Medulla oblongata (tissue), 1 donor: ENCODE measurements around the gene MOK.
"Not testable (repeated sequence)": the region's sequence is repeated elsewhere in the genome, so short reads cannot be mapped to it uniquely, and the experiment has no call there.

ENCODE experiments used
- DNase-seq: peaks from one replicate; pipeline ENCODE4 v3.0.0-alpha.2; 2015; ENCODE audit errors: extremely low spot score

MOK gene

DNA sequence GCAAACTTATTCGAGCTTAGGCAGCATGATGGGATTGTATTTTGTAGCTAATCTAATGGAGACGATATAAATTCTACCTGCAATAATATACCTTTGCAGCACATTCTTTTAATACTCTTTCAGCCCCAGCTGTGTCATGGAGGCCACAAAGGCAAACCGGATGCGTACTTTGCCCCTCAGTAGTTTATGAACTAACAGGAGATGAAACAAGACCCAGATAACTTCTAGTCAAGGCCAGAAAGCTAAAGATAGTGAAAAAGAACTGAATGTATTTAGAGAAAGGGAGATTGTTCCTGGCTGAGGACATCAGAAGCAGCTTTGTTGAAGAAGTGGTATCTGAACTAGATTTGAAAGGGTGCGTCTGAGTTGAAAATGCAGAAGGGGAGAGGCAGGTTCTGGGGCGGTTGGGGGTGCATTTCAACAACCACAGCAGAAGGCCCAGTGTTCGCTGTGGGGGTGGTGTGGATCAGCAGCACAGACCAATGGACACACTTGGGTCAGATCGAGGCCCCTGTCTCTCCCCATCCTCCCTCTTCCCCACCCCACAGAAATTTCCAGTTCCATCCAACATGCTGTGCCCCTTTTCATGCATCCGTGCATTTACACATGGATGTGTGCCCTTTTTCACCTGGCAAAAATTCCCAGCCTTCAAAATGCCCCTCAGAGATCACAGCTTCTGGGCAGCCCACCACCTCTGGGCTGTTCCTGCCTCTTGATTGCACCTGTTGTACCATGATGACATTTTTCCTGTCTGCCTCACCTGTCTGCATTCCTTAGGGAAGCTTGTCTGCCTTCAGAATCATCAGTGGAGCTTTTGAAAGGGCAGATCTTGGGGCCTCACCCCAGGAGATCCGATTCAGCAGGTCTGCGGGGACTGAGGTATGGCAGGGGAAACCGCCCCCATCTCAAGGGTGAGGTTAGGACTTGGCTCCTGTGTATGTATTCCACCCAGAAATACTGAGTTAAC is 16.8 kb upstream of the MOK start:
- DNase-seq, result no peak

DNA sequence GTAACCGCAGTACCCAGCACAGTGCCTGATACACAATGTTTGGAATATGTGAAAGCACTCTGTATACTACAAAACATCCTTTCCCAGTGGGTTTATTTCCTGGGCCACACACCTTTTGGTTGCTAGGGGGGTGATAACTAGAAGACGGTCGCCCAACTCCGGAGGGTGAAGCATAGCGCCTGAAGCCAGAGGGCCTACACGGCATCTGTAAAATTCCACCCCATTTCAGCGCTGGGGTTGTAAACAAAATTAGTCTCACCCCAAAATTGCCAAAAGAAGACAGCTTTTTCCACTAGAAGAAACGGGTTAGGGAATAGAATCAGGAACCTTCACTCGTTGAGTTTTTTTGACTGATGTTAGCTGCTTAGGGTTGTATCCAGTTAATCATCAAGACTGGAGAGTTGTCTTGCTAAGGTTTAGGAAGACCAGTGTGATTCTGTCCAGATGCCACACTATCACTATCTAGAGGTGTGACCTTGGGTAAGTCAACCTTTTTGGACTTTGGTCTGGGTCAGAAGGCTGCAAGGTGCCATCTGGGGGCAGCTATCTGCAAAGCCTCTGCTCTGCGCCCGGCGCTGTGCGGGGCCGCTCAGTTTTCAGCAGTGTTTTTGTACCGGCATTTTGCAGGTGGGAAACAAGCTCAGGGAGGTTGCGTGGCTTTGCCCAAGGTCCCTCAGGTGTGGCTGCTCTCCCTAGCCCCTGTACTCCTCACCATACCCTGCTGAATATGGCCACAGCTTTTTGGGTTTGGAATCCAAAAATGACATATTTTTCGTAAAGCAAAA is 15.9 kb upstream of the MOK start:
- no peak for DNase-seq

DNA sequence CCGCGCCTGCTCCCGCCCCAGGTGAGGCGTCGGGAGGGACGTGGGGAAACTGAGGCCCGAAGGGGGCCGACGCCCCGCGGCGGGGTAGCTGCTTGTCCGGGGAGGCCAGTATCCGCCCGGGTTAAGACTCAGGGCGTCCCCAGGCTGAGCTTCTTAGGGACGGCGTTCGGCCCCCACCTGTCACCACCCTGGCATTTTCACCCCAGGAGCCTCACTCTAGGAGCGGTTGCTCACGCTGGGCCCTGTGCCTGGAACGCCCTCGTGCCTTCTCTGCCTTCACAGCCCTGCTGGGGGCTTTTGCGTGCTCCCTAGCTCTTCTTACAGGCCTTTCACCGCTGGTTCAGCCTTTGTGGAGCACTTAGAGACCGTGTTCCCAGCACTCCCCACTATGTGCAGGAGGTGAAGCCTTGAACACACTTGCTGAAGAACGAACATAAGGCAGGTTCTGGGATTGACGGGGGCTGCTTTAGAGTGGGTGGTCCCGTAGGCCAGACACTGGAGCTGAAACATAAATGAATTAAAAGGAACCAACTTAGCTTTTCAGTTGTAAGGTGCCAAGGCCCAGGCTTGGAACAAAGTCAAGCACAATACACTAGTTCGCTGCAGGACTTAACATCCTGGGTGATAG is 15.2 kb upstream of the MOK start:
- peak; percentile 57 for DNase-seq

DNA sequence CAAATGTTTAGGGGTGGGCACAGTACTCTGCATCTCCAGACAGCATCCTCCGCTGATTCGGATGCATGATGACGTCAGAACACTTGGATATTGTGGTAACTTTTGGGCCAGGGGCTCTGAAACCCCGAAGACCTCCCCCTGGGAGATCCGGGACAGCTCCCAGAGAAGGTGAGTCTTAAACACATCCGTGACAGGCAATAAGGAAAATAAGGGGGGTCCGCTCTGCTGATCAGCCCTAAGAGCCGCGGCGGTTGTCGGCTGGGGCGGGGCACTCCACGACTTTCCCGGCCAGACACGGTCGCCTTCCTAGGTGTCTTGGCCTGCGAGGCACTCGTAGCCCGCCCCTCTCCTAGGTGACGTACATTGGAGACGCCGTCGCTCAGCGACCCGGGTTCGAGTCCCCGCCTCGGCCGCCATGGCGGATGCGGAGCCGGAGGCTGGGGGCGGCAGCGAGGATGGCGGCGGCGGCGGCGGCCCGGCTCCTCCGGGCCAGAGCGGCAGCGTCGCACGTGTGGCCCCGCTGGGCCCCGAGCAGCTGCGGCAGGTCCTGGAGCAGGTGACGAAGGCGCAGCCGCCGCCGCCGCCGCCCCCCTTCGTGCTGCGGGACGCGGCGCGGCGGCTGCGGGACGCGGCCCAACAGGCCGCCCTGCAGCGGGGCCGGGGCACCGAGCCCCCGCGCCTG is 14.5 kb upstream of the MOK start, which contains the start of gene ZNF839:
TSS of gene ZNF839 (plus strand) at position 396 of the 682 bp plus-strand sequence. CDS start at position 416, 20 bp downstream.
- DNase-seq, result peak; percentile 92

DNA sequence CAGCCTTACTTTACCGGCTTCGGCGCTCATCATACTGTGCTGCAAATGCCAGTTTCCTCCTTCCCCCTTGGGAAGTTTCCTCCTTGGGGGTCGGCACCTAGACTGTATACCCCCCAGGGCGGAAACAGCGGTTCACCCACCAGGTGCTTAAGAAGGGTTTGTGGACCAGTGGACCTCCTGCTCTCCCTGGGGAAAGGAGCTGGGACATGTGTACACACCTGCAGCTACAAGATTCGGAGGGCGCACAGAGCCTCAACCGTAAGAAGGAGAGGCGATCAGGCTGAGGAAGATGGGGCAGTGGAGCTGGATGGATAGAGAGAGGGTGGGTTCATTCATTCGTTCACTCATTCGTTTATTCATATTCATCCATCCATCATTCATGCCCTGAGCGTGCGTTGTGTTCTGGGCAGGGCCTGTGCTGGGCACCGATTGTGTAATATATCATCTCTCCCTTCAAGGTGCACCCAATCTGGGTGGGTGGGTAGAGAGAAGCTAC is 13.9 kb upstream of the MOK start:
- no peak for DNase-seq

DNA sequence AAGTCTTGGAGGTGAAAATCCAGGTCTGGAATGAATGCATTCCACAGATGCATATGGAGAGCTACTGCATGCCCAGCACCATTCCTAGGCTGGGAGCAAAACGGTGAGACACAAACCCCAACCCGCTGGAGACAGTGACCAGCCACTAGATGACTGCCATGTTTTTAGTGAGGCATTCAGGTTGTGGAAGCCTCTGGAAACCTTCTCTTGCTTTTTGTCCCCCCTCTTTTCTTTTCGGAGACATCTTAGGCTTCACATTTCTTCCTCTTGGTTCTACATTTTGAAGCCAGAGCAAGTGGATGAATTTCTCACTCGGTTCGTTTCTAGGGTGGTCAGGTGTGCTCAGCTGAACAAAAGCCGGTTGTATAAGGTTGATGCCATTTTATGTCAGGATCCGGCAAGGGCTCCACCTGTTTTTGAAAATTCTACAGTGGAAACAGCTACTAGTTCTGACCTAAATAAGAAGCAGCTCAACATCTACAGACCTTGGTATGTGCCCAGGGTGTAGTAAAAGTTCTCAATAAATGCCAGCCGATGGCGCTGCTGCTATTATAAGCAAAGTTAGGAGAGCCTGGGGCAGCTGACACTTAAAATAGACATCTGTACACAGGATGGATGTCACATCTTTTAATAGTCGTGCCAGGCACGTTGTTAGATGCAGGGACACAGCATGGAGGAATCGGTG is 12.7 kb upstream of the MOK start:
- peak; percentile 53 for DNase-seq

DNA sequence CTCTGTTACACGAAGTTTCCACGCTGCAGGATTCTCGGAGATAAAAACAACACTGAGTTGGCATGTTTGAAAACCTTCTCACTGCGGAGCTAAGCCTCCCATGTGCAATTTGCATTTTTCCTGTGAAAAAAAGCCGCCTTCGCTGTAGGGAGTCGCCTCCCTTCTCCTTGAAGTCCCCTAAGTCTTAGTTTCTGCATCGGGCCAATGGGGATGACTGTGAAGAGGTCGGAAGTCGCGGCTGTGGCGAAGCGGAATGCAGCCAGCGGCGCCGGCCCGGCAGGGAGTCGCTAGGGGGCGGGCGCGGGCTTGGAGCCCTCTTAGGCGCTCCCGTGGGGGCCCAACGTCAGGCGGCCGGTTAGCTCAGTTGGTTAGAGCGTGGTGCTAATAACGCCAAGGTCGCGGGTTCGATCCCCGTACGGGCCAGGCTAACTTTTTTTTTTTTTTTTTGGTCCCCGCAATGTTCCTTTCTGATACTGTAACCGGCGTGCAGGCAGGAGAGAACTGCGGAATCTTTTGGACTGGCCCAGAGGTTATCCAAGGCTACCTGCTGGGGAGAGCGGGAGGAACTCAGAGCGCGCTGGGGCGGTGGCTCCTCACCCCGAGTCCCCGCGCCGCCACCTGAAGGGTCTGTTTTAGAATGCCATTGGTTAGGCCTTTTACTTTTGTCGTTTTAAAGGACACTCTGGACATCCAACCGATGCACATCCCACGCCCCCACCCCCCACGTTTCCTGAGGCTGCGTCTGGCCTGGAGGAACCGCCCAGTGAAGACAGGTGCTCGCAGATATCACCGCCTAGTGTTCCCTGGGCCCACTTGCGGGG is 12.0 kb upstream of the MOK start:
- DNase-seq, result peak; percentile 95

DNA sequence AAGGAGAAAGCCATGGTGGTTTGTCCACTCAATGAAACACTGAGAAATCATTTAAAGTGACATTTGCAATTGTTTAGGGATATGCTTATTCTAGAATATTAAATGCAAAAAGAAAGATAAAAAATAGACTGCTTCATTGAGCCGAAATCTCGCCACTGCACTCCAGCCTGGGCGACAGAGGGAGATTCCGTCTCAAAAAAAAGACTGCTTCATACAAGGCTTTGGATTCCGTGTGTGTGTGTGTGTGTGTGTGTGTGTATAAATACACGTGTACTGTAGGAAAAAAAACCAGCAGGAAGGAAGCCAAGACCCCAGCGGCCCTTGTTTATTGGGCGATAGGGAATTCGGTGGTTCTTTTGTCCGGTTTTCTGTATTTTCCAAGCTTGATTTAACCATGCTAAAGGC is 11.4 kb upstream of the MOK start:
- DNase-seq, result no peak

DNA sequence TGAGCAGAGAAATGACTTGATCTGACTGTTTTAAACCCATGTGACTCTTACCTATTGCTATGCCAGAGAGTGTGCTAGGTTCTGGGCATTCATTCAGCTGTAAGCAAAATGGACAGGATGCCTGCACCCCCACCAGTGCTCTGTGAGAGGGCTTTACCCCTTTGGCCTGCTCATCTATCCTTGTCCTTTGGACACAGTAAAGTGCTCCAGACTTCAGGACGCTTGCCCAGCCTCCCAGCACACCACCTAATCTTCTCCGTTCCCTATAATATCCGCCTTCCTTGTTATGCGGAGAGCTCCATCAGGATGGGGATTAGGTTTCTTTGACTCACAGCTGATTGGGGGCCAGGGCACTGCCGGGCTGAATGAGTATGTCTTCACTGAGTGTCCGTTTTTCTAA is 10.2 kb upstream of the MOK start:
- DNase-seq, result peak; percentile 46

DNA sequence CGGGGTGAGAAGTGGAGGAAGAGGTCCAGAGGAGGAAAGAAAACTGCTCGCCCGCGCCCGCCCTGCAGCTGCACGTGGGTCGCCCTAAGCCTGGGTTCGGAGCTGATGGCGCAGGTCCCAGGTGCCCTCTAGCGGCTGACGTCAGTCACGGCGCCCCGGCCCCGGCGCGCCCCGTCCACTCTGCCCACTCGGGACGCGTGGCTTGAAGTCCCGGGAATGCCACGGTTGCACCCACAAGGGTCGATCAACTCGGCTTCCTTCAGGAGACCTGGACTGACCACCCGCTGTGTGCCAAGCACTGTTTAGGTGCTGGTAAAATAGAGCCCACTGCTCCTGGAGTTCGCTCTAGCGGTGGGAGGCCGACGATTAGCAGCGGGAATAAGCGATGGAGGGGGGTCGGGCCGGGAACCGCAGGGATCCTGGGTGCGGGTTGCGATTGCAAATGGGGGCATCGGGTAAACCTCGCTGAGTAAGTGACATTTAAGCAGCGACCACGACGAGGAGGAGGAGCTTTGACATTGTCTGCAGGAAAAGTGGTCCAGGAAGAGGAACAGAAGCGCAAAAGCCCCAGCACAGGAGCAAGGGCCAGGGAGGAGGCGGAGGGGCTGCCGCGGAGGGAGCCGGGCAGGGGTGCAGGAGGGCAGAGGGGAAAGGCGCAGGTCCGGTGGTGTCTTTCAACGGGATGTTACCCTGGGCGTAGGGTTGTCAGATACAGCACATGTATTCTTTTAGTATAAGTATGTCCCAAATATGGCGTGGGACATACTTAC is 9.5 kb upstream of the MOK start:
- DNase-seq, result peak; percentile 93

DNA sequence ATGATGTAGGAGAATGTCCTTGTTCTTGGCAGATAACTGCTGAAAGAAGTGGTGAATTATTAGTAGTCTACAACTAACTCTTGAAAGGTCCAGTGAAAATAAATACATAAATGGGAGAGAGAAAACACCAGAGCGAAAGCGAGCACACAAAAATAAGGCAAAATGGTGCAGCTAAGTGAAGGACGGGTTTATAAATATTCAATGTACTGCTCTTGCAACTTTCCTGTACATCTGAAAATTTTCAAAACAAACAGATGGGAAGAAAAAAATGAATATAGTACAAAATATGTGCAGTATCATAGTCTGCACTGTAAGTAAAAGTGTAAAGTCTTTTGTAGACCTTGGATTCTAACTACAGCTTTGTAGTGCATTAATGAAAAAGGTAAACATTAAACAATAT is 1.3 kb downstream of the MOK start:
- DNase-seq, result no peak

DNA sequence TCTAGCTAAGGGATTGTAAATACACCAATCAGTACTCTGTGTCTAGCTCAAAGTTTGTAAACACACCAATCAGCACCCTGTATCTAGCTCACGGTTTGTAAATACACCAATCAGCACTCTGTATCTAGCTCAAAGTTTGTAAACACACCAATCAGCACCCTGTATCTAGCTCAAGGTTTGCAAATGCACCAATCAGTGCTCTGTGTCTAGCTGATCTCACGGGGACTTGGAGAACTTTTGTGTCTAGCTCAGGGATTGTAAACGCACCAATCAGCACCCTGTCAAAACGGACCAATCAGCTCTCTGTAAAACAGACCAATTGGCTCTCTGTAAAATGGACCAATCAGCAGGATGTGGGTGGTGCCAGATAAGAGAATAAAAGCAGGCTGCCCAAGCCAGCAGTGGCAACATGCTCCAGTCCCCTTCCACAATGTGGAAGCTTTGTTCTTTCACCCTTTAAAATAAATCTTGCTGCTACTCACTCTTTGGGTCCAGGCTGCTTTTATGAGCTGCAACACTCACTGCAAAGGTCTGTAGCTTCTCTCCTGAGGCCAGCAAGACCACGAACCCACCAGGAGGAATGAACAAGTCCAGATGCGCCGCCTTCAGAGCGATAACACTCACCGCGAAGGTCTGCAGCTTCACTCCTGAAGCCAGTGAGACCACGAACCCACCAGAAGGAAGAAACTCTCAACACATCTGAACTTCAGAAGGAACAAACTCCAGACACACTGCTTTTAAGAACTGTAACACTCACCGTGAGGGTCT is 6.5 kb downstream of the MOK start:
- DNase-seq, result not testable (repeated sequence)

DNA sequence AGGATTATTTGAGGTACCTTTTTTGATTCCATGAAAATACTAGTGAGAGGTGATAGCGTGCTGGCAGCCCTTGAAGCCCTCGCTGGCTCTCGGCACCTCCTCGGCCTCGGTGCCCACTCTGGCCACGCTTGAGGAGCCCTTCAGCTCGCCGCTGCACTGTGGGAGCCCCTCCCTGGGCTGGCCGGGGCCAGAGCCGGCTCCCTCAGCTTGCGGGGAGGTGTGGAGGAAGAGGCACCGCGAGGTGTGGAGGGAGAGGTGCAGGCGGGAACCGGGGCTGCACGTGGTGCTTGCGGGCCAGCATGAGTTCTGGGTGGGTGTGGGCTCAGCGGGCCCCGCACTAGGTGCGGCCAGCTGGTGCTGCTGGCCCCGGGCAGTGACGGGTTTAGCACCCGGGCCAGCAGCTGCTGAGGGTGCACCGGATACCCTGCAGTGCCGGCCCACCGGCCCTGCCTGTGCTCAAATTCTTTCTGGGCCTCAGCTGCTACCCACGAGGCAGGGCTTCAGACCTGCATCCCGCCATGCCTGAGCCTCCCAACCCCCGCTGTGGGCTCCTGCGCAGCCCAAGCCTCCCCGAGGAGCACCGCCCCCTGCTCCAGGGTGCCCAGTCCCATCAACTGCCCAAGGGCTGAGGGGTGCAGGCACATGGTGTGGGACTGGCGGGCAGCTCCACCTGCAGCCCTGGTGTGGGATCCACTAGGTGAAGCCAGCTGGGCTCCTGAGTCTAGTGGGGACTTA is 7.4 kb downstream of the MOK start:
- DNase-seq, result no peak

DNA sequence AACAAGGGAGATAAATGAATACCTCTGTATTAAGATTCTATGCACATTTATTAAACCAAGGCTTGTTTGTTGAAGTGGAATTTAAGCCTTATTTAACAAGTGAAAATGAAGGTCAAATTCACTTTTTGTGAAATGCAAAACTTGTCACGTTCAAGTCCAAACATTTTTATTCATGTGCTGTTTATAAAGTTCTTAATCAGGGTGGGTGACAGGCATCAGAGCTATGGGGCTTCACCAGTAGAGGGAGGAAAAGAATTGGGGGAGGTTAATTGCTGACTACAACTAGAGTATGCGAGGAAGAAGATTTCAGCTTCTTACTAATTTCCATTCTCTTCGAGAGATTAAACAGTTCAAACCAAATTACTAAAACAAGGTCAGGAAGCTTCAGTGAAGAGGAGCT is 9.7 kb downstream of the MOK start:
- DNase-seq, result no peak

DNA sequence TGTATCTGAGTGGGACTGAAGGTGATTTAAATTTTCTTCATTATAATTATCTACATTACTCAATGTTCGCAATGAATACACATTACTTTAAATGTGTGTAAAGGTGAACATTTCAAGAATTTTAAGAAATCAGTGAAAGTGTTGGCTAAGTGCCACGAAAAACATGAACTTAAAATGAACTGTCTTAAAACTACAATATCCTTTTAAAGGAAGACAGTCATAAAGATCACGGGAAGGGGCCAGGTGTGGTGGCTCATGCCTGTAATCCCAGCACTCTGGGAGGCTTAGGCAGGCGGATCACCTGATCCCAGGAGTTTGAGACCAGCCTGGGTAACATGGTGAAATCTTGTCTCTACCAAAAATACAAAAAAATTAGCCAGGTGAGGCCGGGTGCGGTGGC is 11.2 kb downstream of the MOK start:
- no peak for DNase-seq

DNA sequence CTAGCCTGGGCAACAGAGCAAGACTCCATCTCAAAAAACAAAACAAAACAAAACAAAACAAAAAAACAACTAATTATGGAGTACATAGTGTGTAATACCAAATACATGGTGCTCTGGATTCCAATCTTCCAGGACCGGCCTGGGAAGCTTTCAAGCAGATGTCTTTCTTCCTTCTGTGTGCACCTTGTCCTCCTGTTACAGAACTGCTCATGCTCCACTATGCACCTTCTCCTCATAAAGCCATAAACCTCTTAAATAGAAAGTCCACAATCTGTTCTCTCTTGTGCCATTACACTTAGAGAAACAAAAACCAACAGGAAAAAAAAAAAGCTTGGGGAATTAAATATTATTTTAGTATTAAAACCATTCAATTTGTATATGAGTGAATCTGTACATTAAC is 12.5 kb downstream of the MOK start:
- DNase-seq, result no peak

DNA sequence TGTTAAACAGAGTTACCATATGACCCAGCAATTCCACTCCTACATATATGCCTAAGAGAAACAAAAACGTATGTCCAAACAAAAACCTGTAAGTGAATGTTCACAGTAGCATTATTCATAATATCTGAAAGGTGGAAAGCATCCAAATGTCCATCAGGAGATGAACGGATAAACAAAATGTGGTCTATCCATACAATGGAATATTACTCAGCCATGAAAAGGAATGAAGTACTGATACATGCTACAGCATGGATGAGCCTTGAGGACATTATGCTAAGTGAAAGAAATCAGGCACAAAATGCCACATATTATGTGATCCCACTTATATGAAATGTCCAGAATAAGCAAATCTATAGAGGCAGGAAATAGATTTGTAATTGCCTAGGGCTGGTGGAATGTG is 16.8 kb downstream of the MOK start:
- no peak for DNase-seq

DNA sequence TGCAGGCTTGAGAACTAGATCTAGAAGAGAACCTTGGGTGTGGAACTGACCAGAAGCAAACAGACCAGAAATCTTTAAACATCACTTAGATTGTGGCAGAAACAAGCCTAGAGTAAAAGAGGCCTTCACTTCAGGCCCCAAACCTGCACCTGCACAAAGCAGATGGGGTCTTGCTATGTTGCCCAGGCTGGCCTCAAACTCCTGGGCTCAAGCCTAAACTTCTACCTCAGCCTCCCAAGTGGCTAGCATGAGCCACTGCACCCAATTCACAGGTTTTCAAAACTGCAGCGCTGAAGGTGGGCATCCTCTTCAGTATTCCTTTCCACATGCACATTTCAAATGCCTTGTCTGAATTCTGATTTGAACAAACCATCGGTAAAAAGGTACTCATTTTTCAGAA is 19.9 kb downstream of the MOK start:
- DNase-seq, result no peak
